Activated effector memory CD4-positive, alpha-beta T cell treated with anti-CD3 and anti-CD28 coated beads, Interleukin-2, amount 50 U/mL, for 16 hours (primary cell): ENCODE results near the gene MED7.
A peak's percentile ranks its signal among the peaks of the same experiment; 100 is the strongest.

Experiments
- DNase-seq: peaks from one replicate; pipeline ENCODE4 v3.0.0-alpha.2; 2020

The MED7 gene

DNA sequence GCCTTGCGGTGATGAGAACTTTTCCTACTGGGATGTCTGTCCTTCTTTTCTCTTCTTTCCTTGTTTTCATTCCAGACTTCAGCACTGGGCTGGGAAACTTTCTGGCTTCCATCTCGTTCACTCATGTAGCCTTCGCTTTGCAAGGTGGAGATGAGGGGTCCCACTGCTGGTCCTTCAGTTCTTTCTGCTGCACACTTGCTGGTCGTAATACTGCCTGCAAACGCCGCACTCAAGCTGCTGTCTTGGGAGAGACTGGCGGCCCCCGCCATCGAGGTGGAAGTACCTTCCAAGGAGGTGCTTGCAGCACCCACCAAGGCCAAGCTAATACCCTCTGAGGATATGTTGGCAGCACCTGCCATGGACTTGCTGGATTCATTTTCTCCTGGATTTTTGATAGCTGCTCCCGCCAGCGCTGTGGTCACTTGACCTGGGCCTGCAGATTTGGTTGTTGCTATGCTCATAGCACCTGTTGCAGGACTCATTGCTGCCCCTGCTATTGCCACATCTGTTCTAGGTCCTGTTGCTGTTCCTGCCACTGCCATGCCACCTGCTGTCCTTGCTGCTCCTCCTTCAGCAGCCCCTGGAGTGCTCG lies 20.4 kb upstream of the MED7 start:
- DNase-seq = no peak

GRCh38 chr5:157161996-157162395 lies 19.3 kb upstream of the MED7 start:
- DNase-seq = no peak

GRCh38 chr5:157160001-157160400 lies 17.3 kb upstream of the MED7 start:
- peak; percentile 81 for DNase-seq

GRCh38 chr5:157159209-157159751 lies 16.6 kb upstream of the MED7 start:
- peak; percentile 78 for DNase-seq

- no peak for DNase-seq
These were observed 14.7 kb upstream of the MED7 start for GRCh38 chr5:157157293-157157891.

GRCh38 chr5:157155297-157155696 lies 12.6 kb upstream of the MED7 start:
- no peak for DNase-seq

DNA sequence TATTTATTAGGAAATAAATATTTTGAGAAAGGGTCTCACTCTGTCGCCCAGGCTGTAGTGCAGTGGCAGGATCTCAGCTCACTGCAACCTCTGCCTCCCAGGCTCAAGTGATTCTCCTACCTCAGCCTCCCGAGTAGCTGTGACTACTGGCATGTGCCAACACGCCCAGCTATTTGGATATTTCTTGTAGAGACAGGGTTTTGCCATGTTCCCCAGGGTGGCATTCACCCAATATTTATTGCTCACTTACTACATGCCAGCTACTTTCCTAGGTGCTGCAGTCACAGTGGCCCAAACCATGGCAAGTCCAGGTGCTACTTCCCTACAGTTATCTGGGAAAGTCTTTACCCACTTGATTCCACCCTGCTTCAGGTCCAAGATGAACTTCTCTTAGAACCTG lies 8.3 kb upstream of the MED7 start:
- no peak for DNase-seq

GRCh38 chr5:157148734-157149615 lies 6.3 kb upstream of the MED7 start:
- peak; percentile 90 for DNase-seq

- DNase-seq = peak; percentile 81
These were observed 684 bp upstream of the MED7 start for GRCh38 chr5:157143127-157143971.

DNA sequence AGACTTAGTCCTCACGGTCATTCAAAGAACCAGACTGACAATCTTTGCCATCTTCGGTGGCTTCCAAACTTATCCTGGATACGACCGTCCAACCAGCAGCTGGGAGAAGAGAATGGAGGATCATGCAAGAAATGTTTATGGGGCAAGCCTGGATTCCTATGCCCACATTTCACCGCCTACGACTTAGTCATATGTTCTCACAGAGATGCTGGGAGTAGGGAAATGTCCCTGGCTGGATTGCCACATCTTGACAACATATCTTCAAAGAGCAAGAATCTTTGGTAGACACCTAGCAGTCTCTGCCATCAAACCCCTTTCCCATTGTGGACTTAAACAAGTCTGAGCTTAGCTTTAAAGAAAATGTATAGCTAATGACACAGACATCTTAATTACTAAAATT lies 5.0 kb downstream of the MED7 start:
- DNase-seq = no peak

DNA sequence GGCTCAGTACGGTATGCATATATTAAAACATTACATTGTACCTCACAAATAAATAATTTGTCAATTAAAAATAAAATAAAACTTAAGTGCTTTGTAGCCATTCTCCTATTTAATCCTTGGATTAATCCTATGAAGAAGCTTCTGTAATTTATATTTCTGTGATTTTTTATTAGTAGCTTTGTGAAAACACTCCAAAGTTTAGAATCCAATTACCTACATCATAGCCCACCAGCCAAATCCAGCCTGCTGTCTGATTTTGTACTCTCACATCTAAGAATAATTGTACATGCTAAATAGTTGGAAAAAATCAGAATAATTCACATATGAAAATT lies 10.4 kb downstream of the MED7 start:
- DNase-seq = no peak

- DNase-seq = no peak
These were observed 11.7 kb downstream of the MED7 start for GRCh38 chr5:157130925-157131324.

DNA sequence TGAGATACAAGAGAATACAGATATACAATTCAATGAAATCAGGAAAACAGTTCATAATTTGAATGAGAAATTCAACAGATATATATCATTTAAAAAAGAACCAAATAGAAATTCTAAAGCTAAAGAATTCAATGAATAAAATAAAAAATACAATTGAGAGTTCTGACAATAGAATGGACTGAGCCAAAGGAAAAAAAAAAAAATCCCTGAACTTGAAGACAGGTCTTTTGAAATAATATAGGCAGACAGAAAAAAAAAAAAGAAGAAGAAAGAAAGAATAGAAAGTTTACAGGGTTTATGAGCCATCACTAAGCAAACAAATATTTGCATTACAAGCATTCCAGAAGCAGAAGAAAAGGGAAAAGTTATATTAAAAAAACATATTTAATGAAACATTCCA lies 21.0 kb downstream of the MED7 start:
- no peak for DNase-seq

GRCh38 chr5:157120102-157120501 lies 22.6 kb downstream of the MED7 start:
- no peak for DNase-seq

- DNase-seq = no peak
These were observed 26.1 kb downstream of the MED7 start for GRCh38 chr5:157116483-157116954.

GRCh38 chr5:157115502-157115901 lies 27.2 kb downstream of the MED7 start:
- no peak for DNase-seq

DNA sequence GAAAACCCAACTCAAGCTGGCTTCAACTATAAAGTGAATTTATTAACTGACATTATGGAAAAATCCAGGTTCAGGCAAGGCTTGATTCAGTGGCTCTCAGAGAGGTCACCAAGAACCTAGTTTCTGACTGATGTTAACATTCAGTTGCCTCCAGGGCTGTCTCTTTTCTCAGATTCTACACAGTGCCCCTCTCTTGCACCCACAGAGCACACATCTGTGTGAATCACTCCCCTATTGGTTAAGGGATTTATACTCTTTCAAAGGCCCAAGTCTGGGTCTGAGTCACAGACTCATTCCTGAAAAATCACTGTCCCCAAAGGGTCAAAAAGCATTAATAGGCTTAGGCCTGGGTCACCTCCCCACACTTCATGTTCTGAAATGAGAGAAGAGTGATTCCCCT lies 27.7 kb downstream of the MED7 start:
- DNase-seq = no peak

DNA sequence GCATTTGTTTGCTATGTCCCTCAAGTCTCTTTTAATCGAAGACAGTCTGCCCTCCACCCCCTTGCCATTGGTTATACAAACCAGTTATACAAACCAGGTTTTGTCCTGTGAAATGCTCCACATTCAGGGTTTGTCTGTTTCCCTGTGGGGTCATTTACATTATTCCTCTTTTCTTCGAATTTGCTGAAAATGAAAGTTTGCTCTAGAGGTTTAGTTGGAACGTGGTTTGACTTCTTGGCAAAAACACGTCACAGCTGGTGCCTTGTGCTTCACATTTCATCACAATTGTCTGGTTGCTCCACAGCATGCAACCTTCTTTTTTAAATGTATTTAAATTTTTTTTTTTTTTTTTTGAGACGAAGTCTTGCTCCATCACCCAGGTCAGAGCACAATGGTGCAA lies 29.7 kb downstream of the MED7 start:
- no peak for DNase-seq

GRCh38 chr5:157109744-157110143 lies 32.9 kb downstream of the MED7 start:
- DNase-seq = no peak

GRCh38 chr5:157108976-157109375 lies 33.7 kb downstream of the MED7 start, which contains the start of gene HAVCR2:
HAVCR2 (minus strand) TSS chr5:157109044; CDS start chr5:157108983, 61 bp downstream.
- DNase-seq = peak; percentile 71

DNA sequence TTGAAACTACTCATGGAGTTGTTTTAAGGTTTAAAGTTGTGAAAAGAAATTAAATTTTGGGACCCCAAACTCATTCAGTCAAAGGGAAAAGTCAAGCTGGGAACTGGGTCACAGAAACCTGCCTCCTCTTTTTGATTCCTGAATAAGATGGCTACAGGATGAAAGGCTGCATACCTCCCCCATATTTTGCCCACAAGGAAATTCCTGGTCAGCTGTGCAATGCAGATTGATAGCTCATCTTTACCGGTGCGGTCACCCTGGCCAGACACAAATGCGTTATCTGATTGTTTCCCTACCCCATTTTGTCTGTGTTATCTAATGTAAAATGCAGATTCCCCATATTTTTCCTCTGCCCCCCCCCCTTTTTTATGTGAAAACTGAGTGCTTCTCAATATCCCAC lies 35.2 kb downstream of the MED7 start:
- DNase-seq = no peak

DNA sequence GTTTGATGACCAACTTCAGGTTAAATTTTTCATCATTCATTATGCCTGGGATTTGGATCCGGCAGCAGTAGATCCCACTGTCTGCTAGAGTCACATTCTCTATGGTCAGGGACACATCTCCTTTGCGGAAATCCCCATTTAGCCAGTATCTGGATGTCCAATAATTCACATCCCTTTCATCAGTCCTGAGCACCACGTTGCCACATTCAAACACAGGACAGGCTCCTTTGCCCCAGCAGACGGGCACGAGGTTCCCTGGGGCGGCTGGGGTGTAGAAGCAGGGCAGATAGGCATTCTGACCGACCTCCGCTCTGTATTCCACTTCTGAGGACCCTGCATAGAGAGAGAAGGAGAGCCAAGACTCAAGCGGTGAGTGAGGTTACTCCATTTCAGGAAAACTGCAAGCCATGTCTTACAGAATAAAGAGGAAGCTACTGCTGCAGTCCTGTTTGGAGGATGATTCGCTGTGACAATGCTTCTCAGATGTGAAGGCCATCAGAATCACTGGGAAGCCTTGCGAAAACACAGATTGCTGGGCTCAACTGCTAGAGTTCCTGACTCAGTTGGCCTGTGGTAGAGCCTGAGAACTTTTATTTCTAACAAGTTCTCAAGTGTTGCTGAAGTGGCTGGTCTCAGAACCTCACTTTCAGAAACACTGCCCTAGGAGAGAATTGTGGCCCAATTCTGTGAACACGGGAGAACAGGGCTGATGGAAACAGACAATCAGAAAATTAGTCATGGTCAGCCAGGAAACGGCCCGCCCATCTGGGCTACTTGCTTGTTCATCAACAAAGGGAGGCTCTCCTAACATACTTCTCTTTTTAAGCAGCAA lies 35.8 kb downstream of the MED7 start:
- no peak for DNase-seq
